HEK293T (cell line): Measurements from ENCODE around the gene ALKBH4.
"Not testable (repeated sequence)": the region's sequence is repeated elsewhere in the genome, so short reads cannot be mapped to it uniquely, and the experiment has no call there.

Experiments used
- CTCF ChIA-PET: fragments of 350-600 bp; formaldehyde crosslinking; extraction: SDS; loops from one replicate; lab custom pipeline; 2021; ENCODE audit warnings: antibody characterized with exemption, inconsistent platforms; lab: Yijun Ruan, JAX
- POLR2A ChIA-PET: fragments of 350-600 bp; formaldehyde crosslinking; extraction: SDS; loops from one replicate; lab custom pipeline; 2020; ENCODE audit warnings: antibody characterized with exemption, inconsistent platforms; lab: Yijun Ruan, JAX
- DNase-seq: peaks from one replicate; pipeline ENCODE4 v3.0.0; 2012; ENCODE audit warnings: mixed read lengths; ENCODE audit errors: extremely low spot score
- ARNT ChIP-seq: fragments of 450-650 bp; IDR thresholded peaks from 2 replicates; pipeline ENCODE4 v1.6.1; 2017; ENCODE audit warnings: mild to moderate bottlenecking
- BHLHE40 ChIP-seq: fragments of 450-650 bp; IDR thresholded peaks from 2 replicates; pipeline ENCODE4 v1.6.1; 2016; ENCODE audit warnings: mild to moderate bottlenecking, moderate library complexity, borderline replicate concordance
- CTBP1 ChIP-seq: fragments of 450-650 bp; IDR thresholded peaks from 2 replicates; pipeline ENCODE4 v1.6.1; 2016; ENCODE audit warnings: borderline replicate concordance
- ELF4 ChIP-seq: fragments of 450-650 bp; IDR thresholded peaks from 2 replicates; pipeline ENCODE4 v1.6.1; 2017; ENCODE audit warnings: antibody characterized with exemption
- FOXA1 ChIP-seq: fragments of 450-650 bp; IDR thresholded peaks from 2 replicates; pipeline ENCODE4 v1.6.1; 2016; ENCODE audit warnings: mild to moderate bottlenecking
- FOXK2 ChIP-seq: fragments of 450-650 bp; IDR thresholded peaks from 2 replicates; pipeline ENCODE4 v1.6.1; 2016; ENCODE audit warnings: mild to moderate bottlenecking
- FOXM1 ChIP-seq: fragments of 450-650 bp; IDR thresholded peaks from 2 replicates; pipeline ENCODE4 v1.6.1; 2017; ENCODE audit warnings: mild to moderate bottlenecking, borderline replicate concordance
- HDGF ChIP-seq: fragments of 450-650 bp; IDR thresholded peaks from 2 replicates; pipeline ENCODE4 v1.6.1; 2017; ENCODE audit warnings: antibody characterized with exemption, borderline replicate concordance
- L3MBTL2 ChIP-seq: fragments of 450-650 bp; conservative IDR thresholded peaks from 2 replicates; pipeline ENCODE4 v1.6.1; 2016; ENCODE audit warnings: mild to moderate bottlenecking
- LEF1 ChIP-seq: fragments of 450-650 bp; IDR thresholded peaks from 2 replicates; pipeline ENCODE4 v1.6.1; 2017; ENCODE audit warnings: mild to moderate bottlenecking, borderline replicate concordance
- NFRKB ChIP-seq: fragments of 450-650 bp; IDR thresholded peaks from 2 replicates; pipeline ENCODE4 v1.6.1; 2016; ENCODE audit warnings: mild to moderate bottlenecking, moderate library complexity
- SP1 ChIP-seq: fragments of 450-650 bp; IDR thresholded peaks from 2 replicates; pipeline ENCODE4 v1.6.1; 2017
- SUZ12 ChIP-seq: fragments of 450-650 bp; IDR thresholded peaks from 2 replicates; pipeline ENCODE4 v1.6.1; 2016; ENCODE audit warnings: mild to moderate bottlenecking
- TARDBP ChIP-seq: fragments of 450-650 bp; IDR thresholded peaks from 2 replicates; pipeline ENCODE4 v1.6.1; 2016
- ZNF384 ChIP-seq: fragments of 450-650 bp; IDR thresholded peaks from 2 replicates; pipeline ENCODE4 v1.6.1; 2016
- TF ChIP-seq, protein P1 (sequence below): fragments of 450-650 bp; IDR thresholded peaks from 2 replicates; pipeline ENCODE4 v1.6.1; 2016

The ALKBH4 gene

DNA sequence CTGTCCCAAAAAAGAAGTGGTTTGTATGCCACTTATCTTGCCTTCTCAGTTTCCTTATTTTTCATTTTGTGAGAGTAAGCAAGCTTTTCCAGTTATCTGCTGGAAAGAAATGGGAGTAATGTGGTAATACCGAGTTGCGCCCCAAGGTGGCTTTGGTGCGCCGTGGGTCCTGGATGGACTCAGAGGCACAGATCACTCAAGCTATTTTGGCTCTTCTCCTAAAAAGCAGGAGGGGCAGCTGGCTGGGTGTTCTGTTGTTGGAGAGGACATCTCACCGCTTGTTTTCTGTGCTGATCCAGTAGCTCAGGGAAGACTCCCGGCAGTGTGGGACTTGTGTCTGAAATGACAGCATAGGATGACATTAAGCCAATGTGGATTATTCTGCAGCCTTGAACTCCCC, 52.1 kb downstream of the ALKBH4 start:
- peak; percentile 52 for DNase-seq
- CTCF ChIA-PET = interaction anchor here (0.5 to 1.3 kb wide), 3 partner anchors 16 to 55 kb away, joined by 4 read pairs; partner anchors contain the start of gene PRKRIP1
- TF ChIP-seq L3MBTL2 (no peak), ZNF384 (no peak), NFRKB (no peak), SP1 (no peak), SUZ12 (no peak), LEF1 (no peak), CTBP1 (no peak), FOXK2 (no peak), ELF4 (no peak), FOXM1 (no peak), ARNT (no peak)
- TF ChIP-seq, protein P1, sequence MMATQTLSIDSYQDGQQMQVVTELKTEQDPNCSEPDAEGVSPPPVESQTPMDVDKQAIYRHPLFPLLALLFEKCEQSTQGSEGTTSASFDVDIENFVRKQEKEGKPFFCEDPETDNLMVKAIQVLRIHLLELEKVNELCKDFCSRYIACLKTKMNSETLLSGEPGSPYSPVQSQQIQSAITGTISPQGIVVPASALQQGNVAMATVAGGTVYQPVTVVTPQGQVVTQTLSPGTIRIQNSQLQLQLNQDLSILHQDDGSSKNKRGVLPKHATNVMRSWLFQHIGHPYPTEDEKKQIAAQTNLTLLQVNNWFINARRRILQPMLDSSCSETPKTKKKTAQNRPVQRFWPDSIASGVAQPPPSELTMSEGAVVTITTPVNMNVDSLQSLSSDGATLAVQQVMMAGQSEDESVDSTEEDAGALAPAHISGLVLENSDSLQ = no peak
- POLR2A ChIA-PET = interaction anchor here (1.3 kb wide), 1 partner anchor 16 kb away, joined by 4 read pairs; the partner anchor contains the start of gene PRKRIP1

DNA sequence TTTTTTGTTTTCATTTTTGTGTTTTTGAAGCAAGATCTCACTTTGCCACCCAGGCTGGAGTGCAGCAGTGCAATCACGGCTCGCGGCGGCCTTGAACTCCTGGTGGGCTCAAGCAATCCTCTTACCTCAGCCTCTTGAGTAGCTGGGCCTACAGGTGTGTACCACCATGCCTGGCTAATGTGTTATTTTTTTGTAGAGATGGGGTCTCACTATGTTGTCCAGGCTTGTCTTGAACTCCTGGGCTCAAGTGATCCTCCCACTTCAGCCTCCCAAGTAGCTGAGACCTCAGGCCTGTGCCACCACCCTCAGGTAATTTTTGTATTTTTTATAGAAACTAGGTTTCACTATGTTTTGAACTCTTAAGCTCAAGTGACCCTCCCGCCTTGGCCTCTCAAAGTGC, 53.7 kb downstream of the ALKBH4 start:
- TF ChIP-seq NFRKB (no peak), ELF4 (no peak), SUZ12 (no peak), LEF1 (no peak), ZNF384 (no peak), CTBP1 (no peak), HDGF (no peak)
- CTCF ChIA-PET = no interaction called here

DNA sequence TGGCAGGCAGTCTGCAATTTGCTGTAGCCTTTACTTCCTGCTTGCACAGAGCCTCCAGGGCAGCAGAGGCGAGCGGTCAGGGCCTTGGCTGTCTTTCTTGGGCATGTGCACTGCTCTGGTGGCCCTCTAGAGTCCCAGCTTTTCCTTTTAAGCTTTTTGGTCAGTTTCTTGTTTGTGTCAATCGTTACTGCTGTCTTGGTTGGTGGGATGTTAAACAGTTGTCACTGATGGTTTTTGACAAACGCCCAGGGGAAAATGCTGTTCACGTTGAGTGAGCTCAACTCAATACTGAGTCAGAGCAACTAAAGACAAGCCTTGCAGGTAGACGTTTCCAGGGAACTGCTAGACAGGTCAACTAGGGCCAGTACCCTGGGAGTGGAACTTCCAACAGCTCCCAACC, 54.5 kb downstream of the ALKBH4 start:
- CTCF ChIA-PET = no interaction called here
- no peak for TF ChIP-seq CTBP1
- TF ChIP-seq TARDBP = no peak
- no peak for TF ChIP-seq NFRKB
- TF ChIP-seq SP1 = no peak
- no peak for TF ChIP-seq FOXM1
- no peak for TF ChIP-seq SUZ12
- TF ChIP-seq LEF1 = no peak
- TF ChIP-seq, protein P1 = no peak
- TF ChIP-seq FOXA1 = no peak
- TF ChIP-seq ZNF384 = no peak
- no peak for TF ChIP-seq ELF4
- no peak for DNase-seq
- POLR2A ChIA-PET = no interaction called here

More for the DNA sequence above, 53.7 kb downstream of the ALKBH4 start:
- POLR2A ChIA-PET = no interaction called here
- DNase-seq = no peak

DNA sequence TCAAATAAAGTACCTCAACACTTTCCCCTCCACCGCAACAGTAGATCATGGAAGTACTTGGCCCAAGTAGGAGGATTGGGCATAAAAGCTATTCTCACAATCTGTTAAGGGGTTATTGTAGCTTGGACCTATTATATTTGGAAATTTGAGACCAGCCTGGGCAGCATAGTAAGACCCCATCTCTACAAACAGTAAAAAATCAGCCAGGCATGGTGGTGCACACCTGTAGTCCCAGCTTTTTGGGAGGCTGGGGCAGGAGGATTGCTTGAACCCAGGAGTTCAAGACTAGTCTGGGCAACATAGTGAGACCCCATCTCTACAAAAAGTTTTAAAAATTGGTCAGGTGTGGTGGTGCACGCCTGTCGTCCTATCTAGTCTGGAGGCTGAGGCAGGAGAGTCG, 55.3 kb downstream of the ALKBH4 start:
- ChIA-PET POLR2A (no interaction called here), CTCF (no interaction called here)
- DNase-seq = no peak
- TF ChIP-seq ARNT (no peak), NFRKB (no peak), FOXA1 (no peak), L3MBTL2 (no peak), HDGF (no peak), ELF4 (no peak), TARDBP (no peak), SP1 (no peak), FOXM1 (no peak), LEF1 (no peak), ZNF384 (no peak), CTBP1 (no peak), BHLHE40 (no peak), SUZ12 (no peak), FOXK2 (no peak)
- TF ChIP-seq, protein P1 = no peak

DNA sequence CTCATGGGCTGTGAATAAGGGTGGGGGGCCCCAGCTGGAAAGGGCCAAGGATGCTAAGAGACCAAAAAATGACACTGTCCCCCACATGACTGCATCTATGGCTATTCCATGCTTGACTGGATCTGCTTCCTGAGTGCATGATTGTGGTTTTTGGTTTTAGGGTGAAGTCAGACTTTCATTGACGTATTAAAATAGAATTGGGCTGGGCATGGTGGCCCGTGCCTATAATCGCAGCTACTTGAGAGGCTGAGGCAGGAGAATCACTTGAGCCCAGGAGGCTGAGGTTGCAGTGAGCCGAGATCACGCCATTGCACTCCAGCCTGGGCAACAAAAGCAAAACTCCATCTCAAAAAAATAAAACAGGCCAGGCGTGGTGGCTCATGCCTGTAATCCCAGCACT, 56.1 kb downstream of the ALKBH4 start:
- POLR2A ChIA-PET, CTCF ChIA-PET, DNase-seq: not testable (repeated sequence)

DNA sequence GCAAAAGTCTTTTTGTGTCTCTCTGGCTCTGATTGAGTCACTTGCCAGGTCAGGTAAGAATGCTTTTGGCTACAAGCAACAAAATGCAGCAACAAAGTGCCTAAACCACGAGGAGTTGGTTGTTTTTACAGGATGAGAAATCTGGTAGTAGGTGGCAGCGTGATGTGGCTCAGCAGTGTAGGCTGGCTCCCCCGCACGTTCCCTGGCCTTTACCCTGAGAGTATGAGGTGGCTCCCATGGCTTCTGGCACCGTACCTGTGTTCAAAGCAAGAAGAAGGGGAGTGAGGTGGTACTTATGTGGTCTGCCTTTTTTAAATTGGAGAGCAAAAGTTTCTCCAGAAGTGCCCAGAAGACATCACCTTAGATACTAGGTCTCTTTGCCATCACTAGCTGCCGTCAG, 56.8 kb downstream of the ALKBH4 start:
- ChIA-PET POLR2A (no interaction called here), CTCF (no interaction called here)
- no peak for DNase-seq
- TF ChIP-seq FOXK2 (no peak), BHLHE40 (no peak), L3MBTL2 (no peak), NFRKB (no peak), FOXA1 (no peak), ELF4 (no peak), LEF1 (no peak), HDGF (no peak), SUZ12 (no peak)
